Right kidney (tissue), 1 donor: ENCODE data around the gene MAN1A1.
"Not testable (repeated sequence)": the region's sequence is repeated elsewhere in the genome, so short reads cannot be mapped to it uniquely, and the experiment has no call there.

Experiments
- DNase-seq: peaks from one replicate; pipeline ENCODE4 v3.0.0-alpha.2; 2016

MAN1A1 gene

DNA sequence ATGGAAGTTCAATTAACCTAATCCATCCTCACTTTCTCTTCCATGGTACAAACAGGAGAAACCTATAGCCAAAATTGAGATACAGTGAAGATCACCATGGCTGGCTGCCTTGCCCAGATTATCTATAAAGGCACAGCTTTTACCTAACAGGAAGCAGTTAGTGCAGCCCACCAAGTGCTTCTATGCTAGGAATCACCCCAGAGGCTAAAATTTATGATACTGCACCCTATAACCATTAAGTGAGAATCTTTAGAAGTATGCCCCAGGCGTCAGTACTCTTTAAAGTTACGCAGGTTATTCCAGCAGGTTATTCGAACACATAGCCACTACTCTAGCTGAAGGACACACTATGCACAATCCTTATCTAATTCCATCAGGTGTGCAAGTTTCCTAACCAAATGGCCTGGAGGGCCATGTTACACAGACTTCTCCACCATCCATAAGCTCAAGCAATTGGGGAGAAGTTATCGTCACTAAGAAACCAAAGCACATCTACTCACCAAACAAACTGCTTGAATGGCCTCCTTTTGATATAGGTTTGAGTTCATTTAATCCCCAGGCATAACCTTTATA is 43.1 kb downstream of the MAN1A1 start:
- DNase-seq, result no peak

DNA sequence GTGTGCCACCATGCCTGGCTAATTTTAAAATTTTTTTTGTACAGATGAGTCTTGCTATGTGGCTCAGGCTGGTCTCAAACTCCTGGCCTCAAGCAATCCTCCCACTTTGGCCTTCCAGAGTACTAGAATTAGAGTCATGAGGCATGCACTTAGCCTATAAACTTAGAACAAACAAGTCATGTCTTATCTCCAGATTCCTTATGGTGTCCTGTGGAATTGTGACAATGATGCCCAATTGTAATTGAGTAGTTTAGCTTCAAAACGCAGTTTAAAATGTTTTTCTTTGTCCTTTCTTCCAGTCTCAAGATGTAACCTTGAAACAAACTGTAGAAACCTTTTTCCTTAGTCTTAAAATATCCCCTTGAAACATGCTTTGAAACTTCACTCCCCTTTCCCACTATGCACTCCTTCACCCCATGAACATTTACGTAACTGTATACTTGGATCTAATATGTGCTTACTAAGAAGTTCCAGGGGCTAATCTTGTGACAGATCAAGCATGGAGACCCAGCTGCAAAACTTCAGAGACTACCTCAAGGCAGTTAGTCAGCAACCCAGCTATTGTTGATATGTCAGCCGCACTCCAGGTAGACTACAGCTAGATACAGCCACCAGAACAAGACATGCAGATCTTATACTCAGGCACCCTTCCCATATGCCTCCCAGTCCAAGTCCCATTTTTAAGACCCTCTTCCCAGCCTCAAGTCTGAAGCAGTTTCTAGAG is 46.2 kb downstream of the MAN1A1 start:
- no peak for DNase-seq

GRCh38 chr6:119301429-119301828 is 48.1 kb downstream of the MAN1A1 start:
- no peak for DNase-seq

- no peak for DNase-seq
These were observed 49.9 kb downstream of the MAN1A1 start for GRCh38 chr6:119299694-119300093.

GRCh38 chr6:119297049-119297448 is 52.5 kb downstream of the MAN1A1 start:
- DNase-seq, result no peak

DNA sequence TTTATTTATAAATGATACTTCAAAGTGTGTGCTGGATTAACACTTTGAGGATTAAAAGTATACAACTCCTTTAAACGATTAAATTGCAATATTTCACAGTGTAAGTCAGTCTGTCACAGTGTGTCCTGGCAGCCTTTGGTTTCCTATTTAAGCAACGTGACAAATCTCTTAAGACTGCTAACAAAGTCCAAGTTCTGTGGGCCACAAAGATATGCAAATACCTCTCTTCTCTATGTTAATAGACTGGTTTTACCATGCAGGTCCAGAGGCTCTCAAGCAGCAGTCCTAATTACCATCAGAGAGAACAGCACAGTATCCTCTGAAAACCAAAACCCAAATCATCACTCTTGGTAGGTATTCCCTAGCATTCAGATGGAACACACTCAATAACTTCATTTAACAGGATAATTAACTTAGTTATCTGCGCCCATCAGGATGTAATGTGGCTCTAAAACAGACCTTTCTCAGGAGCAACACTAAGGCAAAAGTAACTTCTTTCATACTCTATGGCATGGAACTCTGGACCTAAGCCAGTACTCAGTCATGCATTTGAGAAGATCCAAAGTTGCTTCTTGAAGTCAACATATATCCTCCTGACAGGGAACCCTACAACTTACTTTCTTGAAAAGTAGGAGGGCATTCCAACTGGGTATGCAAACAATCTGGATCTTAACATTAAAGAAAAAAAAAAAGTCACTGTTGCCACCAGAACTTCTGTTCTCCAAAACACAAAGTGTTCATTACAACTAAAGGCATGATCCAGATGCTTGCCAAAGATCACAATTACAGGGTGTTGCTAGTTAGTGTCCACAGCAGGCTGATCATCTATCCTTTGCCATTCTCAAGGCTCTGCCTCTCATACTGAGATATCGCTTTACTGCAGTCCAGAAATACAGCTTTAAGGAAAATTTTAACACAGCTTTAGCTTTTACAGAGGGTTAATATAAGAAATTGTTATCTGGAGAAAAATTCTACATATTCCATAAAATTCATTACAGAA is 53.2 kb downstream of the MAN1A1 start:
- DNase-seq, result no peak

DNA sequence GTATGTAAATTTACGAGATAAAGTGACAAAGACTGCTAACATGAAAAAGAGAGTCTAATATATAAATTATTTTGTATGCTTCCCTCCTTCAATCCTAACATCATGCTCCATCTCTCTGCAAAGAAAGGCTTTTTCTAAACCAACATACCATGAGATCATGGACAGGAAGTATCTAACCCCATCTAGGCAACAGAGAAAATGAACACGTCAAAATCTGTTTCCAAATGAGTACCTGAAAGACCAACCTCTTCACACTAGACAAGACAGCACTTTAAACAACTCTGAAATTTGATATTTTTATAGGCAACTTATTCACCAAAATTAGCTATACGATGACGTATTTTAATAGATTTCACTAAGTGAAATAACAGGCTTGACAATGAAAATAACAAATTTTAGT is 54.6 kb downstream of the MAN1A1 start:
- DNase-seq, result no peak

- DNase-seq, result not testable (repeated sequence)
These were observed 58.5 kb downstream of the MAN1A1 start for GRCh38 chr6:119291060-119291459.

- no peak for DNase-seq
These were observed 59.3 kb downstream of the MAN1A1 start for GRCh38 chr6:119290306-119290705.

- DNase-seq, result no peak
These were observed 59.9 kb downstream of the MAN1A1 start for GRCh38 chr6:119289651-119290050.

- DNase-seq, result no peak
These were observed 63.5 kb downstream of the MAN1A1 start for GRCh38 chr6:119285908-119286625.

DNA sequence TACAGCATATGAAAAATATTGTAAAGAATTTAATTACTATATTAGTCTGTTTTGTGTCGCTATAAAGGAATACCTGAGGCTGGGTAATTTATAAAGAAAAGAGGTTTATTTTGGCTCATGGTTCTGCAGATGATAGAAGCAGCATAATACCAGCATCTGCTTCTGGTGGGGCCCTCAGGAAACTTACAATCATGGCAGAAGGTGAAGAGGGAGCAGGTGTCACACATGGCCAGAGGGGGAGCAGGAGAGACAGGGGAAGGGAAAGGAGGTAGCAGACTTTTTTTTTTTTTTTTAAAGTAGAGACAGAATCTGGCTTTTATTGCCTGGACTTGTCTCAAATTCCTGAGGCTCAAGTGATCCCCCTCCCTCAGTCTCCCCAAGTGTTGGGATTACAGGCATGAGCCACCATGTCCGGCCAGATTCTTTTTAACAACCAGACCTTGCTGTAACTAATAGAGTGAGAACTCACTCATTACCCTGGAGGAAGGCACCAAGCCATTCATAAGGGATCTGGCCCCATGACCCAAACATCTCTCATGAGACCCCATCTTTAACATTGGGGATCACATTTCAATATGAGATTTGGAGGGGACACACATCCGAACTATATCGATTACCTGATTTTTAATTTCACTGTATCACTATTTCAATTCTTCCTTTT is 64.6 kb downstream of the MAN1A1 start:
- DNase-seq, result no peak

- no peak for DNase-seq
These were observed 65.5 kb downstream of the MAN1A1 start for GRCh38 chr6:119283979-119284545.

GRCh38 chr6:119283214-119283613 is 66.3 kb downstream of the MAN1A1 start:
- DNase-seq, result no peak

- no peak for DNase-seq
These were observed 68.9 kb downstream of the MAN1A1 start for GRCh38 chr6:119280668-119281067.

- DNase-seq, result no peak
These were observed 69.5 kb downstream of the MAN1A1 start for GRCh38 chr6:119280080-119280479.

- DNase-seq, result no peak
These were observed 70.9 kb downstream of the MAN1A1 start for GRCh38 chr6:119278625-119279024.

DNA sequence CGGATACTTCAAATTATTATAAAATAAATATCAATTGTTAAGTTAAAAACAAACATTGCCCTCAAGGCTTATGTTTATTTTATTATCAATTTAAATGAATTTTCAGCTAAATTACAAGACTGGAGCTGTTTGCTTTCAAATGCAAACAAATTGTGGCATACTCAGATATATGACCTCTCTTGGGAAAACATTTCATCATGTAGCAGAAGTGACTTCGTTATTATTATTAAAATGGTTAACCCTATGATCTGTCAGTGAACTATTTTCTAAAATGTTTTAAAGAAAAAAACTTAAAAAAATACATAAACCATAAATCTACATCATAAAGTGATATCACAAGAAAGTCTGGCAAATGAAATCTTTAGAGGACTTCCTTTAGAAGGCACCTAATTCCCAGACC is 72.5 kb downstream of the MAN1A1 start:
- DNase-seq, result no peak

DNA sequence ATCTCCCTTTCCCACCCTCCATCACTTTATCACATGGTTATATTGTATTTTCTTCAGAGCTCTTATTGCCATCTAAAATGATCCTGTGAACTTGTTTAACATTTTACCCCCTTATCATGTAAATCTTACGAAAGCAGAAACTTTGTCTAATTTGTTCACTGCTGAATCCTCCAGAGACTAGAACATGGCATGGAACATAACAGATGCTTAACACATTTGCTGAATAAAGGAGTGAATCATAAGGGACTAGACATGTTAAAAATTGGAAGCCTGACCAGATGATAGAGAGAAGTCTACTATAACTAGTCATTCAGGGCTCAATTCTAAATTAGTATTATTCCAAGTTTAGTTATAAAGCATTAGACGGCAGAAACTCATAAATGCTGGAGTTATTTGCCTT is 73.3 kb downstream of the MAN1A1 start:
- DNase-seq, result no peak

GRCh38 chr6:119274197-119274595 is 75.4 kb downstream of the MAN1A1 start:
- DNase-seq, result no peak
